ENCODE measurements around the gene KLHL26. TPM values are rescaled to one million over a fixed set of nuclear protein-coding genes. Genes with fewer than 3 reads are reported as not detected.

KLHL26 gene, protein sequence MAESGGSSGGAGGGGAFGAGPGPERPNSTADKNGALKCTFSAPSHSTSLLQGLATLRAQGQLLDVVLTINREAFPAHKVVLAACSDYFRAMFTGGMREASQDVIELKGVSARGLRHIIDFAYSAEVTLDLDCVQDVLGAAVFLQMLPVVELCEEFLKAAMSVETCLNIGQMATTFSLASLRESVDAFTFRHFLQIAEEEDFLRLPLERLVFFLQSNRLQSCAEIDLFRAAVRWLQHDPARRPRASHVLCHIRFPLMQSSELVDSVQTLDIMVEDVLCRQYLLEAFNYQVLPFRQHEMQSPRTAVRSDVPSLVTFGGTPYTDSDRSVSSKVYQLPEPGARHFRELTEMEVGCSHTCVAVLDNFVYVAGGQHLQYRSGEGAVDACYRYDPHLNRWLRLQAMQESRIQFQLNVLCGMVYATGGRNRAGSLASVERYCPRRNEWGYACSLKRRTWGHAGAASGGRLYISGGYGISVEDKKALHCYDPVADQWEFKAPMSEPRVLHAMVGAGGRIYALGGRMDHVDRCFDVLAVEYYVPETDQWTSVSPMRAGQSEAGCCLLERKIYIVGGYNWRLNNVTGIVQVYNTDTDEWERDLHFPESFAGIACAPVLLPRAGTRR
- total RNA-seq, result 18.0 TPM

GRCh38 chr19:18636969-18637629, at the start of gene KLHL26:
Gene KLHL26 (plus strand): TSS chr19:18637028. CDS start chr19:18637055, 27 bp downstream.

DNA sequence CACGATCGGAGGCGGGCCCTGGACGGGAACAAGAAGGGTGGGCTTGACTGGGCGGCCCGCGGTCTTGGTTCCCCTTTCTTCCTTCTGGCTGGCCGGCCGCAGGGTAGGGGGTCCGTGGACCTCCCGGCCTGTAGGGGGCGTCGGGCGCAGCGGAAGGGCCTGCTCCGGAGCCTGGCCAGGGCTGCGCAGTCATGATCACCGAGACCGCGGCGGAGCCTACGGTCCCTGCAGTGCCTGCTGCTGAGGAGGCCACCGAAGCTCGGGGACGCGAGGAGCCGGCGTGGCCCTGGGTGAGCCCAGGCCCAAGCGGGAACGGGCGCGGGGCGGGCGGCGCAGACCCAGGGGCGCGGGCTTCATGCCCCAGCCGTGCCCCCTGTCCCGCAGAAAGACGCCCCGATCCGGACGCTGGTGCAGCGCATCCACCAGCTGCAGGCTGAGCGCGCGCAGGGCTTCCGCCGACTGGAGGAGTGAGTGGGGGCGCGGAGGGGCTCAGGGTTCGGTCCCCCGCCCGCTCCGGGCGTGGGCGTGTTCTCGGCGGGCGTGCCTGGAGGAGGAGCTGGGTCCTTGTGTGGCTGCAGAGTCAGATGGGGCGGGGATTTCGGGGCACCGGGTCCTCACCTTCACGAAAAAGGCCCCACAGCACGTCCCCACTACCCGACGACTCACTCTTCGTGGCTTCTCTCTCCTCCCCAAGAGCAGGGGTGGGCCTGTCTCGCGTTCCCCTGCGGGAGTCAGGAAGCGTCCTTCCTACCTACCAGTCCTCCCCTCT, 48.0 kb upstream of the KLHL26 start, which contains the start of gene REX1BD:
TSS of gene REX1BD (plus strand) at position 188 of the 769 bp plus-strand sequence. CDS start at position 192, 4 bp downstream.

DNA sequence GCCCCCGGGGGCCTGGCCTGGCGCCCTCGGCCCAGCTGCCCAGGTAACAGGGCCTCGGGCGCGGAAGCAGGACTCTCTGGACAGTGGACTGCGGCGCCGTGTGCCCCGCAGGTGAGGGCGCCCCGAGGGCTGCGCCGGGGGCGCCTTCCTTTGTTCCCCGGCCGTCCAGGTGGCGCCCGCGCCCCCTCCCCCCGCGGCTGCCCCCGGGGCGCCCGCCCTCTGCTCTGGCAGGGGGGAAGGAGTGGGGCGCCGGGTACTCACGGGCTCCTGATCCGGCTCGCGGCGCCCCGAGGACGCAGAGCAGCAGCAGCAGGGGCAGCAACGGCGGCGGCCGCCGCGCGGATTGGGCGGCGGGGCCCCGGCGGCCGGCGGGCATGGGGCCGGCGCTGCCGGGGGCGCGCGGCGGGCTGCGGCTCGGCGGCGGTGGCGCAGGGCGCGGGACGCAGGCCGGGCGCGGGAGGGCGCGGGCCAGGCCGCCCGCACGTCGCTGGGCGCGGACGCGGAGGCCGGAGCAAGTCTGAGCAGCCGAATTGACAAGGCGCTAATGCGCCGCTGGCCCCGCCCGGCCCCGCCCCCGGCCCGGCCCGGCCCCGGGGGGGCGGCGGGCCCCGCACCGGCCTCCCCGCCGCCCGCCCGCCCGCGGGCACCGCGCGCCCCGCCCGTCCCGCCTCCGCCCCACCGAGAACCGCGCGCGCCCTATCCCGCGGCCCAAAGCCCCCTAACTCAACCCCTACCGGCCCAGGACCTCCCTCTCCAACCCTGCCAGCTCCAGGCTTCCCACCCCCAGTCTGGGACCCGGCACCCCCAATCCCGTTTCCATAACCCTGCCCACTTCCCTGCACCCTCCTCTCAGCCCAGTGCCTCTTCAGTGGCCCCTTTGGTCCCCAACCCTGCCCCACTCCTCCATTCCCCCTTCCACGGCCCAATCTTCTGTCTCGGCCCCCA, 30.3 kb upstream of the KLHL26 start, which contains the start of gene CRLF1:
TSS of gene CRLF1 (minus strand) at position 519 of the 945 bp plus-strand sequence. CDS start at position 376, 143 bp downstream.

DNA sequence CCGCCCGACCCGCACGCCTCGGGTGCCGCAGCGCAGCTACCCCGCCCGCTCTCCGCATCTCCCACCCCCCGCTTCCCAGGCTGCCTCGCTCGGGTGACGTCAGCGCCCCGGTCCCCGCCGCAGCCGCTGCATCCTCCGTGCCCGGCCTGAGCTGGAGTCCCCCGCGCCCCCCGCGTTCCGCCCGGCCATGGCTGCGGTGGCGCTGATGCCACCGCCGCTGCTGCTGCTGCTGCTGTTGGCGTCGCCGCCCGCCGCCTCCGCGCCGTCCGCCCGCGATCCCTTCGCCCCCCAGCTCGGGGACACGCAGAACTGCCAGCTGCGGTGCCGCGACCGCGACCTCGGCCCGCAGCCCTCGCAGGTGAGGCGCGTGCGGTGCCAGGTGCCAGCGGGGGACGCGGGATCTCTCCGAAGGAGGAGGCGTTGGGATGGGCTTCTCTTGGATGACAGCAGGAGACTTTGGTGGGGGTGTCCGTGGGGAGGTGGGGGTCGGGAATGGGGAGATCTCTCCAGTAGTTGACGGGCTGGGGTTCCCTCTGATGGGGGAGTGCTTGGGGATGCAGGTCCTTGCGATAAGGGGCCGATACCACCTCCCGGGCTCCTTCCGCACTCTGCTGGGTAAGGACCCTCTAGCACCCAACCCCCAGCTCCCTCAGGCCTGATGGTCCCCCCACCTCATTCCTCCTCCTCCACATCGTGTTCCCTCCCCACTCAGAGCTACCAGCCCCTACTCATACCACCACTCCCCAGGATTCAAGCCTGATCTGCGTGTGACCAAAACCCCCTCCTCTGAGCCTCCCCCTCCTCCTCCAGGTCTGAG, 23.8 kb upstream of the KLHL26 start, which contains the start of gene TMEM59L:
TSS of gene TMEM59L (plus strand) at position 99 of the 817 bp plus-strand sequence. CDS start at position 188, 89 bp downstream.

GRCh38 chr19:18683109-18683957, 46.5 kb downstream of the KLHL26 start, which contains the start of gene CRTC1:
Gene CRTC1 (plus strand): TSS chr19:18683680. CDS start chr19:18683703, 23 bp downstream.

Other genes starting within 250 kb of the KLHL26 start
- 2.0 TPM for gene LRRC25, start 239.4 kb upstream of the KLHL26 start, total RNA-seq
- 49.9 TPM for gene SSBP4, start 217.6 kb upstream of the KLHL26 start, total RNA-seq
- gene ISYNA1, start 198.9 kb upstream of the KLHL26 start, total RNA-seq, result 75.6 TPM
- gene ELL, start 115.0 kb upstream of the KLHL26 start, total RNA-seq, result 12.5 TPM
- gene FKBP8, start 93.5 kb upstream of the KLHL26 start, total RNA-seq, result 166 TPM
- gene KXD1, start 79.2 kb upstream of the KLHL26 start, total RNA-seq, result 42.3 TPM
- 388 TPM for gene UBA52, start 65.2 kb upstream of the KLHL26 start, total RNA-seq
- gene REX1BD, start 48.2 kb upstream of the KLHL26 start, total RNA-seq, result 46.2 TPM
- 13.3 TPM for gene CRLF1, start 30.2 kb upstream of the KLHL26 start, total RNA-seq
- 22.3 TPM for gene TMEM59L, start 24.2 kb upstream of the KLHL26 start, total RNA-seq
- gene CRTC1, start 46.7 kb downstream of the KLHL26 start, total RNA-seq, result 13.9 TPM
- gene COMP, start 154.3 kb downstream of the KLHL26 start, total RNA-seq, result 0.60 TPM
- 119 TPM for gene UPF1, start 194.9 kb downstream of the KLHL26 start, total RNA-seq